Duodenal mucosa (tissue), 2 donors: ENCODE results near the gene GLIS1.

ENCODE experiments used
- H3K27ac ChIP-seq: one replicate; pipeline ENCODE4 v1.7.0; 2013; ENCODE audit warnings: low read depth, low read length
- H3K27me3 ChIP-seq, 2 donors: one replicate each; pipeline ENCODE4 v1.7.0; 2013; ENCODE audit warnings: low read length in 2 of 2, control low read depth in 1 of 2; ENCODE audit not compliant: insufficient read depth in 2 of 2, control insufficient read depth in 1 of 2
- H3K36me3 ChIP-seq, 2 donors: one replicate each; pipeline ENCODE4 v1.7.0; 2013; ENCODE audit warnings: low read length in 2 of 2, control low read depth in 1 of 2; ENCODE audit not compliant: insufficient read depth in 2 of 2, control insufficient read depth in 1 of 2
- H3K4me1 ChIP-seq, 2 donors: one replicate each; pipeline ENCODE4 v1.7.0; 2013; ENCODE audit warnings: low read length in 2 of 2, control low read depth in 1 of 2; ENCODE audit not compliant: insufficient read depth in 2 of 2, control insufficient read depth in 1 of 2
- H3K4me3 ChIP-seq, 2 donors: one replicate each; pipeline ENCODE4 v1.7.0; 2013; ENCODE audit warnings: low read length in 2 of 2, low read depth in 1 of 2
- H3K9ac ChIP-seq, 2 donors: one replicate each; pipeline ENCODE4 v1.7.0; 2013; ENCODE audit warnings: low read length in 2 of 2, low read depth in 1 of 2
- H3K9me3 ChIP-seq, 2 donors: one replicate each; pipeline ENCODE4 v1.7.0; 2013; ENCODE audit warnings: low read length in 2 of 2, control low read depth in 1 of 2; ENCODE audit not compliant: control insufficient read depth in 1 of 2

Gene GLIS1

GRCh38 chr1:53739109-53739681 is at the start of gene GLIS1:
GLIS1 (minus strand) TSS chr1:53739164; CDS start chr1:53738064, 1,100 bp downstream.
- peaks cover 38 to 53% of the 10 kb centered on the region in 2 donors for H3K27me3 ChIP-seq
- H3K4me3 ChIP-seq, result peak within 1 kb of the TSS; percentile 57 to 74
- no peak within 1 kb of the TSS for H3K27ac ChIP-seq
- no peaks in the 10 kb centered on the region for H3K9me3 ChIP-seq
- H3K4me1 ChIP-seq, result peaks cover 6 to 20% of the 10 kb centered on the region in 2 donors
- H3K36me3 ChIP-seq, result no peaks in the 10 kb centered on the region
- peak within 1 kb of the TSS in 1 of 2 donors; percentile 32 for H3K9ac ChIP-seq

GRCh38 chr1:53787655-53788054 is 48.7 kb upstream of the GLIS1 start:
- H3K36me3 ChIP-seq, result peaks cover 4 to 27% of the 10 kb centered on the region in 2 donors

GRCh38 chr1:53783056-53783455 is 44.1 kb upstream of the GLIS1 start:
- peaks cover 3 to 25% of the 10 kb centered on the region in 2 donors for H3K36me3 ChIP-seq

More at GRCh38 chr1:53787655-53788054, 48.7 kb upstream of the GLIS1 start:
- H3K9me3 ChIP-seq, result no peaks in the 10 kb centered on the region
- no peak overlapping the region for H3K27ac ChIP-seq
- H3K9ac ChIP-seq, result no peak overlapping the region
- no peaks in the 10 kb centered on the region for H3K27me3 ChIP-seq
- no peak overlapping the region for H3K4me3 ChIP-seq
- no peaks in the 10 kb centered on the region for H3K4me1 ChIP-seq

GRCh38 chr1:53781654-53782053 is 42.7 kb upstream of the GLIS1 start:
- peaks cover 3 to 15% of the 10 kb centered on the region in 2 donors for H3K36me3 ChIP-seq
- no peak overlapping the region for H3K27ac ChIP-seq
- H3K9ac ChIP-seq, result no peak overlapping the region
- H3K4me3 ChIP-seq, result no peak overlapping the region
- H3K27me3 ChIP-seq, result no peaks in the 10 kb centered on the region
- no peaks in the 10 kb centered on the region for H3K9me3 ChIP-seq
- no peaks in the 10 kb centered on the region for H3K4me1 ChIP-seq

More at GRCh38 chr1:53783056-53783455, 44.1 kb upstream of the GLIS1 start:
- Histone ChIP-seq H3K9ac (no peak overlapping the region), H3K4me3 (no peak overlapping the region), H3K27ac (no peak overlapping the region), H3K9me3 (no peaks in the 10 kb centered on the region), H3K27me3 (no peaks in the 10 kb centered on the region), H3K4me1 (no peaks in the 10 kb centered on the region)

- Histone ChIP-seq H3K9me3 (no peaks in the 10 kb centered on the region), H3K4me3 (no peak overlapping the region), H3K36me3 (peaks cover 4% of the 10 kb centered on the region in 2 donors), H3K4me1 (no peaks in the 10 kb centered on the region), H3K27ac (no peak overlapping the region), H3K9ac (no peak overlapping the region), H3K27me3 (no peaks in the 10 kb centered on the region)
These were observed 38.3 kb upstream of the GLIS1 start for GRCh38 chr1:53777272-53777671.

- no peak overlapping the region for H3K9ac ChIP-seq
- H3K27ac ChIP-seq, result no peak overlapping the region
These were observed 32.7 kb upstream of the GLIS1 start for GRCh38 chr1:53771648-53772047.

GRCh38 chr1:53769780-53770179 is 30.8 kb upstream of the GLIS1 start:
- peaks cover 3 to 8% of the 10 kb centered on the region in 2 donors for H3K36me3 ChIP-seq
- no peak overlapping the region for H3K9ac ChIP-seq
- no peaks in the 10 kb centered on the region for H3K9me3 ChIP-seq
- H3K4me3 ChIP-seq, result no peak overlapping the region
- H3K4me1 ChIP-seq, result no peaks in the 10 kb centered on the region
- no peaks in the 10 kb centered on the region for H3K27me3 ChIP-seq
- H3K27ac ChIP-seq, result no peak overlapping the region

More at GRCh38 chr1:53771648-53772047, 32.7 kb upstream of the GLIS1 start:
- Histone ChIP-seq H3K9me3 (no peaks in the 10 kb centered on the region), H3K36me3 (peaks cover 3 to 8% of the 10 kb centered on the region in 2 donors), H3K4me3 (no peak overlapping the region), H3K4me1 (no peaks in the 10 kb centered on the region), H3K27me3 (no peaks in the 10 kb centered on the region)

- Histone ChIP-seq H3K9ac (no peak overlapping the region), H3K9me3 (no peaks in the 10 kb centered on the region), H3K36me3 (peaks cover 3 to 8% of the 10 kb centered on the region in 2 donors), H3K4me1 (no peaks in the 10 kb centered on the region), H3K27ac (no peak overlapping the region), H3K4me3 (no peak overlapping the region), H3K27me3 (no peaks in the 10 kb centered on the region)
These were observed 30.2 kb upstream of the GLIS1 start for GRCh38 chr1:53769184-53769583.

- no peaks in the 10 kb centered on the region for H3K4me1 ChIP-seq
- H3K9me3 ChIP-seq, result no peaks in the 10 kb centered on the region
- peak overlapping the region in 1 of 2 donors; percentile 10 for H3K9ac ChIP-seq
- H3K27me3 ChIP-seq, result no peaks in the 10 kb centered on the region
- peaks cover 0 to 8% of the 10 kb centered on the region in 2 donors for H3K36me3 ChIP-seq
- H3K27ac ChIP-seq, result no peak overlapping the region
- peak overlapping the region; percentile 22 to 34 for H3K4me3 ChIP-seq
These were observed 28.0 kb upstream of the GLIS1 start for GRCh38 chr1:53766831-53767405.

GRCh38 chr1:53766194-53766742 is 27.3 kb upstream of the GLIS1 start:
- no peak overlapping the region for H3K27ac ChIP-seq
- peak overlapping the region in 1 of 2 donors; percentile 10 for H3K9ac ChIP-seq
- H3K27me3 ChIP-seq, result no peaks in the 10 kb centered on the region

More at GRCh38 chr1:53766194-53766742, 27.3 kb upstream of the GLIS1 start:
- Histone ChIP-seq H3K36me3 (peaks cover 0 to 8% of the 10 kb centered on the region in 2 donors), H3K4me1 (no peaks in the 10 kb centered on the region), H3K9me3 (no peaks in the 10 kb centered on the region), H3K4me3 (peak overlapping the region in 1 of 2 donors; percentile 22)
